Astrocyte of the spinal cord (primary cell): Measurements from ENCODE around the gene CPB1.

ENCODE experiments used
- DNase-seq: peaks from one replicate; pipeline ENCODE4 v3.0.0; 2011; ENCODE audit warnings: low read depth, low spot score
- H3K4me3 ChIP-seq: 2 replicates; pipeline ENCODE4 v1.5.1; 2011; ENCODE audit warnings: low read depth, mild to moderate bottlenecking, low read length, moderate library complexity
- in situ Hi-C: cut with HindIII; loops from 2 replicates; pipeline ENCODE4 v1.10.0; 2017; ENCODE audit warnings: low sequenced_read_pairs
- TF ChIP-seq, protein P1 (sequence below): IDR thresholded peaks from 2 replicates; pipeline ENCODE4 v1.5.1; 2012; ENCODE audit warnings: low read depth, mild to moderate bottlenecking, low read length, inconsistent platforms

The CPB1 gene

DNA sequence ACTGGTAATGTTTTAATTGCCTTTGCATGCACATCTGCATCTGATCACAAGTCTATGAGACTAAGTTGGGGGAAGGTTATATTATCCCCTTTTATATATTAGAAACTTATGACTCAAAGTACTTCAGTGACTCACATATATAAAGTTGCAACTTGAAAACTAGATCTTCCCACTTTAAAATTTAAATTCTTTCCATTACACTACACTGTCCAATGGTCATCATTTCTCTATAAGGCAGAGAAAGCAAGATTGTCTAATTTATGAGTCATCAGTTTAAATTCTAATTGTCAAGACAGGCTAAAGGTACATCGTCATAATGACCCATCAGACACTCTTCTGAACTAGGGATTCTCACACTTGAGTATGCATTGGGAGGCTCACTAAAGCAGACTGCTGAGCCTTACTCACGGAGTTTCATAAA, 75.4 kb downstream of the CPB1 start:
- TF ChIP-seq, protein P1, sequence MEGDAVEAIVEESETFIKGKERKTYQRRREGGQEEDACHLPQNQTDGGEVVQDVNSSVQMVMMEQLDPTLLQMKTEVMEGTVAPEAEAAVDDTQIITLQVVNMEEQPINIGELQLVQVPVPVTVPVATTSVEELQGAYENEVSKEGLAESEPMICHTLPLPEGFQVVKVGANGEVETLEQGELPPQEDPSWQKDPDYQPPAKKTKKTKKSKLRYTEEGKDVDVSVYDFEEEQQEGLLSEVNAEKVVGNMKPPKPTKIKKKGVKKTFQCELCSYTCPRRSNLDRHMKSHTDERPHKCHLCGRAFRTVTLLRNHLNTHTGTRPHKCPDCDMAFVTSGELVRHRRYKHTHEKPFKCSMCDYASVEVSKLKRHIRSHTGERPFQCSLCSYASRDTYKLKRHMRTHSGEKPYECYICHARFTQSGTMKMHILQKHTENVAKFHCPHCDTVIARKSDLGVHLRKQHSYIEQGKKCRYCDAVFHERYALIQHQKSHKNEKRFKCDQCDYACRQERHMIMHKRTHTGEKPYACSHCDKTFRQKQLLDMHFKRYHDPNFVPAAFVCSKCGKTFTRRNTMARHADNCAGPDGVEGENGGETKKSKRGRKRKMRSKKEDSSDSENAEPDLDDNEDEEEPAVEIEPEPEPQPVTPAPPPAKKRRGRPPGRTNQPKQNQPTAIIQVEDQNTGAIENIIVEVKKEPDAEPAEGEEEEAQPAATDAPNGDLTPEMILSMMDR, result no peak
- in situ Hi-C loops, result no loop called here
- peak; percentile 49 for DNase-seq
- H3K4me3 ChIP-seq, result no peak overlapping the region

DNA sequence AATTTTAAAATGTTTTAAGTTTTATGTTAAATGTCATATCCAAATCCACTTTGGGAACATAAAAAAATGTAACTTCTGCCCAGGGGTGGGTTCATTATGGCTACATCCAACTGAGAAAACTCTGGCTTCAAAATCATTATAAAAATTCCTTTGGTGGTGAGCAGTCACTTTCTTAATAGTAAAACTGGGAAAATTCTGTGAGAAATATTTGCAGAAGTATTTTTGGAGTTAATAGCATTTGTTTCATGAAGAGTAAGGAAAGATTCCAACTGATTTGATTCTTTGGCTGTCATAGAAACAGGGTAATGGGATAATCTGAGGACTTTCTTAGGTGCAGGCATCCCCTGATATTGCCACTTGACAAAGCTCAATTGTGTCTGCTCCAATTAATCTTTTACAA, 76.3 kb downstream of the CPB1 start:
- H3K4me3 ChIP-seq, result no peak overlapping the region
- in situ Hi-C loops, result no loop called here
- TF ChIP-seq, protein P1, result no peak
- DNase-seq, result no peak

DNA sequence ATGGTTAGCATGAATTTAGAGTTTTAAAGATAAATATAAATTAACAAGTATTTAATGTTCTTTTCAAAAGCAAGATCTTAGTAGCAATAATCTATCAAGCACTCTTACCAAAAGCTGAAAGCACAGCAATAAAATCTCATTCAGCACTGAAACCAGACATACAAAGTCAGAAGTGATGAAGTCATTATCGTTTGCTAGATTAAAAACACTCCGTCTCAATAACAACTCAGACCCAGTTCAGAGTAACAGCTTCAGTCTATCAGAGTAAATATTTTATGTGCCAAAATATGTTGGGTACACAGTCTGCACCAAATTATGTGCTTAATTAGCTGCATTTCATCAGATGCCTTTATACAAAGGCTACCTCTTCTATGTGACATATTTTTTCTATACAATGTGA, 79.1 kb downstream of the CPB1 start:
- H3K4me3 ChIP-seq, result no peak overlapping the region
- TF ChIP-seq, protein P1, result no peak
- no peak for DNase-seq
- in situ Hi-C loops, result no loop called here
